ENCODE results near the gene CEP85.
A peak's percentile ranks its signal among the peaks of the same experiment; 100 is the strongest.
"Not testable (repeated sequence)": the region's sequence is repeated elsewhere in the genome, so short reads cannot be mapped to it uniquely, and the experiment has no call there.

CEP85 gene

DNA sequence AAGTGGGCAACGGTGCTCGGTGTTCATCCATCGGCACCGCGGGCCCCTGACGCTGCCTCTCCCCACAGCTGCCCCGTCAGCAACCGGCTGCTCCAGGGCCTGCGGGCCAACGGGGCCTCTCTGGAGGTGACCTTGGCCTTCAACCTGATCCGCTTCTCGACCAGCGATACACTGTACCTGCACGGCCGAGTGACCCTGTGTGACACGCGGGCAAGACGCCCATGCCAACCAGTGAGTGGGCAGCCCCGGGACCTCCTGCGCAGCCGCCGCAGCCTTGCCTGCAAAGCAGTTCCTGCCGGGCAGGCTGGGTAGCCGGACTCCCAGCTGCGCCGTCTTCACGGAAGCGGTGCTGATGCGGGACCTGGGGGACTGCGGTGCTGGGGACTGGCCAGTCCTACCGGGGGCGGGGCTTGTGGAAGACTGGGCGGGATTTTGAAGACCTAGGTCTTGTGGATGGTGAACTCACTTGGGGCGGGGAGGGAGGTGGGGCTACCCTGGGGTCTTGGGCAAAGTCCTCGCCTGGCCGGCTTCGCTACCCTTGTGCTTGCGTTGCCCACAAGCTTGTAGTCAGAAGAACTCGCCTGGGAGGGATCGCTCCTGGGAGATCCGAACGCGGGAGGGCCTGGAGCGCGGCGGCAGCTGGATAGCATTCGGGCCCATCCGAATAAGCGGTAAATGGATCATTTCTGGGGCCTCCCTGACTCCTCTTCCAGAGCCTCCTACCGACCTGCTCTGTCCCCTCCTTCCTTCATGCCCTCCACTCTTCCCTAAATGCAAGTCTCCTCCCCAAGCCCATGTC lies 8.8 kb upstream of the CEP85 start:
- no peak for DNase-seq

DNA sequence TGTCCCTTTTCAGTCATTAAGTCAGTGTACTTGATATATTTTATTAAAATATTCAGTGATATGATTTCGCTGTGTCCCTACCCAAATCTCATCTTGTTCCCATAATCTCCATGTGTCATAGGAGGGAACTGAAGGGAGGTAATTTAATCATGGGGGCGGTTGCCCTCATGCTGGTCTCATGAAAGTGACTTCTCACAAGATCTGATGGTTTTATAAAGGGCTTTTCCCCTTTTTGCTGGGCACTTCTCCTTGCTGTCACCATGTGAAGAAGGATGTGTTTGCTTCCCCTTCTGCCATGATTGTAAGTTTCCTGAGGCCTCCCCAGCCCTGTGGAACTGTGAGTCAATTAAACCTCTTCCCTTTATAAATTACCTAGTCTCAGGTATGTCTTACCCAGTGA lies 3.3 kb upstream of the CEP85 start:
- DNase-seq: not testable (repeated sequence)

DNA sequence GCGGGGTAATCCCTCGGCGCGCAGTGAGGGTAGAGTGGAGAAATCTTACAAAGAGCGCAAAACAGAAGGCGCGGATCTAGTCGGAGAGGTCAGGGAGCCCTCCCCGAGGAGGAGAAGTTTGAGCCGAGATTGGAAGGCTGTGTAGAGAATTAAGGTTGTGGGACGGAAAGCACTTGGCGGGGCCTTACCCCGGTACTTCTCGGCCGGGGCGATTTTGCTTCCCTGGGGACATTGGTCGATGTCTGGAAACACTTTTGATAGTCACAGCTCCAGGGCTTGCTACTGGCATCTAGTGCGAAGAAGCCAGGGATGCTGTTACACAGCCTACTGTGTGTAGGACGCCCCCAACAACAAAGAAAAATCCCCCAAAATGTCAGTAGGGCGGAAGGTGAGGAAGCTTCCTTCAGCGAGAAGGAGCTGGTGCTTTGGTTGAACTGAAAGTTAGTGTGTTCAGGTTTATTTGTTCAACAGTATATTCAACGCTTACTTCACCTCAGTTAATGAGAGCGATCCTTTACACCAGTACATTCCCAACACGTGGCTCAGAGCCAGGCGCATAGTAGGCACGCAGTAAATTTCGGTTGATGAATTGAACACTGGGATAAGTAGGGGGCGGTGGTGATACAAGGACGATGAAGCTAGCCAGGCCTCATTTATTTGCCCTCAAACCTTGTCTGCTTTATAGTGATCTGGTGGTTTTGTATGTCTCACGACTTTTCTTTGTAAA lies 807 bp downstream of the CEP85 start:
- DNase-seq: no peak

DNA sequence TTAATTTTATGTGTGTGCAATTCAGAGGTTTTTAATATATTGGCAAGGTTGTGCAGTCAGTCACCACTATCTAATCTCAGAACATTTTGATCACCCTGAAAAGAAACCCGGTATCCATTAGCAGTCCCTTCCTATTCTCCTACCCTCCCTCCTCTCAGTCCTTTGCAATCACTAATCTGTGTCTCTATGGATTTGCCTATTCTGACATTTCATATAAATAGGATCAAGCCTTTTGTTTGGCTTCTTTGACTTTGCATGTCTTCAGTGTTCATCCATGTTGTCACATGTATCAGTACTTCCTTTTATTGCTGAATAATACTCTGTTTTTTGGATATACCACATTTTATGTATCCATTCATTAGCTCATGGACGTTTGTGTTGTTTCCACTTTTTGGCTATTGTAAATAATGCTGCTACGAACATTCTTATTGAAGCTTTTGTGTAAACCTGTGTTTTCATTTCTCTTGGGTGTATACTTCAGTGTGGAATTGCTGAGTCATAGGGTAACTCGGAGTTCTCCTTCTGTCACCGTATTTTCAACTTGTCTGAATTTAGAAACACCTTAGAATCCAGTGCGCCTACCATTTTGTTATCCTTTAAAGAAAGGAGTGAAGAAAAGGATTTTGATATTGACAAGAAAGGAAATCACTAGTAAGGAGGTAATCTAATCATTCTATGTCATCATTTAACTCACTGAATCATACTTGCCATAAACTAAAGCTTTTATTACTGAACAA lies 3.4 kb downstream of the CEP85 start:
- DNase-seq: no peak

DNA sequence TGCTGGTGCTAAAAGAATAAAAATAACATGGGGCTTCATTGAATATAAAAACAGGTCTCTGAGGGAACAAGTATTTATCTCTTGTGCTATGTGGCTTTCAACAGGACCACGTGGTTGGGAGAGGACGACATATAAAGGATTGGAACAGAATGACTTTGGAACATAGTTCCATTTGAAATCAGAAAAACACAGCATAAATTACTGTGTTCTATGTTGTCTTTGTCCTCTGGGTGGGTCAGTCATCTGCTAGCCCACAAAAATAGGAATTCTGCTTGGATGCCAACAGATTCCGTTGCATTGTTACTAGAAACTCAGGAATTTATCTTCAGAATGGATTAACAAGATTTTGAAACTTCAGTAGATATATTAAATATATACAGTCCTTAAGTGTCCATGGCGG lies 5.9 kb downstream of the CEP85 start:
- no peak for DNase-seq

DNA sequence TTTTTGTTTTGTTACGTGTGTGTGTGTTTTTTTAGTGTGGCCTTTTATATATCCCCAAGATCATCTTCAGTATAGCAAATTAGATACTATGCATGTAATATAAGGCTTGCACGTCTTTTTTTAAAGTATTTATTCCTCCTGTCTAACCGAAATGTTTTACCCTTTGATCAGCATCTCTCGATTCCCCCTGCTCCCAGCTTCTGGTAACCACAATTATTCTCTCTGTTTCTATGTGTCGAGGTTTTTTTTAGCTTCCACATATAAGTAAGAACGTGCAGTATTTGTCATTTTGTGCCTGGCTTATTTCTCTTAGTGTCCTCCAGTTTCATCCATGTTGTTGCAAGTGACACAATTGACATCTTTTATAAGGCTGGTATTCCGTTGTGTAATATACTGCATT lies 18.7 kb downstream of the CEP85 start:
- DNase-seq: no peak

DNA sequence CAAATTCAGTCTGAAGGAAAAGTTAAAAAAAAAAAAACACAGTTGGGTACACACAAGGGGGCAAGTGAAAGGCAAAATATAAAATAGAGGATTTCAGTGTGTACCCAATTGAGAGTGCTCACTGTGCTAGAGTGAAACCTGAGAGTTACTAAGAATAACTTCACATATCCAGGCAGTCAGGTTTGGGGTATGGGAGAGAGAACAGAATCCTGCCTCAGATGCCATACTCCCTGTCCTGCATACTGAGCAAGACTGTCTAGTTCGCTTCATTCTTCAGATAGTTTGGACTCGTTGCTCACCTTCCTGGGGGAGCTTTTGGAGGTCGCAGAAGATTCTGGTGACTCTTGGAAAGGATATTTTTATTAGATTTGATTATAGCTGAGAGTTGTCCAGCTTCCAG lies 20.4 kb downstream of the CEP85 start:
- no peak for DNase-seq

DNA sequence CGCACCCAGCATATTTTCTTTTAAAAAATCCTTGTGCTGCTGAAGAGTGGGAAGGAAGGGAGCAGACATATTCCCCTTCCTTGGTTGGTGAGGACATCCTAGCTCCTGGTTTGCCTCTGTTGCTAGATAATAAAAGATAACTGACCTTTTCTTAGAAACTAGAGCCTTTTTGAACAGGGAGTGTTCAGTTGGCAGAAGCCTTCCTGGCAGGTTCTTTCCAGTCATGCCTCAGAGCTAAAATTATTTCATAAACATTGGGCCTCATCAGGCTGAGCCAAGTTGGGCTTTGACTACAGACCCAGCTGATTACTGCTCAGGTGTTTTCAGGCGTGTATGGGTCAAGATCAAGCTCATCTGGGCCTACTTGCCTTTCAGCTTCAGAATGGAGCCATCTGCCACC lies 23.2 kb downstream of the CEP85 start:
- no peak for DNase-seq

DNA sequence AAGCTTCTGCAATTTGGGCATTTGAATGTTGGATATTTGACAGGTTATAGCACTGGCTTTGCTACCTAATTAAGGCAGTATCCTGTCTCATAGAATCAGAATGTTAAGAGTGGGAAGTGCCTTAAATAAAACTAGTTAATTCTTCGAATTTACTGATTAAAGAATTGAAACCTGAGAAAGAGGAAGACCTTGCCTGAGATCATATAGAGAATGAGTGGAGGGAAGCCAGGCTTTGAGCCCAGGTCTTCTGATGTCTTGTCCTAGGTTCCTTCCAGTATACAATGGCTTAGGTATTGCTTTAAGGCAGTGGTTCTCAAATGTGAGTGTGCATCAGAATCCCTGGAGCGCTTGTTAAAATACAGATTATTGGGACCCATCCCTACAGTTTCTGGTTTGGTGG lies 25.0 kb downstream of the CEP85 start:
- no peak for DNase-seq

DNA sequence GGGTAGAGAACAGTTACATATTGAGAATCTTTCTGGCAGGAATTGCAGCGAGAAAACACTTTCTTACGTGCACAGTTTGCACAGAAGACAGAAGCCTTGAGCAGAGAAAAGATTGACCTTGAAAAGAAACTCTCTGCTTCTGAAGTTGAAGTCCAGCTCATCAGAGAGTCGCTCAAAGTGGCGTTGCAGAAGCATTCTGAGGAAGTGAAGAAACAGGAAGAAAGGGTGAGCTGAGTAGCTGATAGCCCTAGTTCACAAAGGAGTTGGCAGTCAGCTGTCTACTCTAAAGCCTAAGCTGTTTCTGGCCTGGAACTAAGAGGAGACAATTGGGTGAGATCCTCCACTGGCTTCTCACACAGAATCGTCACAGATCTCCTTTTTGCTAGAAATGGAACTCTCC lies 25.6 kb downstream of the CEP85 start:
- no peak for DNase-seq

DNA sequence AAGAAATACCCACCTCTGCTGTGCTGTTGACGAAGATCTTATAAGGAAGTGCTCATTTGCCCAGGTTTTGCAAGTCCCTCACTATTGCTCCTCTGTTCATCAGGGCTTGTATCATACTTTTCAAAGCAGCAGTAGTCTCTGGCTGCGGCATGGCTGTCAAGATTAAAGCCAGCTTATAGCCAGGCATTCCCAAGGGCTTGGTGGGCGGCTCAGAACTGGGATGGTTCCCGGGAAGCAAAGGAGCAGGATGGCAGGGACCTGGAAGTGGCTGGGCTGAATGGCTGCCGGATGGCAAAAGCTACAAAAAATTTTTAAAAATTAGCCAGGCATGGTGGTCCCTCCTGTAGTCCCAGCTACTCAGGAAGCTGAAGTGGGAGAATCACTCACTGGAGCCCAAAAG lies 29.2 kb downstream of the CEP85 start:
- DNase-seq: no peak

DNA sequence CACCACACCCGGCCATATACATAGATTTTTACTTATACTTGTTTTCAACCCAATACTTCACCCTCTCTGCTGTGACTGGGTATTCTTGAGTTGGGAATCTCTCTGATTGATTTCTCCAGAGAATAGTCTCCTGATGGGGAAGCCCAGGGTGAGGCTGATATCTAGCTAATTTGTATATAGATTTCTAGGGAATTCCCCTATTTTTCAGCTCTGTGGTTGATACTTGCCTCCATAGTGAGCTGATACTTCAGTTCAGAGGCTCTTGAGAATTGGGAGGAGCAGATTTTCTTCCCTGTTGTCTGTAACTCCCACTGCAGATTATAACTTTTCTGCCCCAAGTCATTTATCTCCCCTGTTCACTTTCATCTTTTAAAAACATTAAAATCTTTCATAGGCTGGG lies 31.4 kb downstream of the CEP85 start:
- DNase-seq: no peak

DNA sequence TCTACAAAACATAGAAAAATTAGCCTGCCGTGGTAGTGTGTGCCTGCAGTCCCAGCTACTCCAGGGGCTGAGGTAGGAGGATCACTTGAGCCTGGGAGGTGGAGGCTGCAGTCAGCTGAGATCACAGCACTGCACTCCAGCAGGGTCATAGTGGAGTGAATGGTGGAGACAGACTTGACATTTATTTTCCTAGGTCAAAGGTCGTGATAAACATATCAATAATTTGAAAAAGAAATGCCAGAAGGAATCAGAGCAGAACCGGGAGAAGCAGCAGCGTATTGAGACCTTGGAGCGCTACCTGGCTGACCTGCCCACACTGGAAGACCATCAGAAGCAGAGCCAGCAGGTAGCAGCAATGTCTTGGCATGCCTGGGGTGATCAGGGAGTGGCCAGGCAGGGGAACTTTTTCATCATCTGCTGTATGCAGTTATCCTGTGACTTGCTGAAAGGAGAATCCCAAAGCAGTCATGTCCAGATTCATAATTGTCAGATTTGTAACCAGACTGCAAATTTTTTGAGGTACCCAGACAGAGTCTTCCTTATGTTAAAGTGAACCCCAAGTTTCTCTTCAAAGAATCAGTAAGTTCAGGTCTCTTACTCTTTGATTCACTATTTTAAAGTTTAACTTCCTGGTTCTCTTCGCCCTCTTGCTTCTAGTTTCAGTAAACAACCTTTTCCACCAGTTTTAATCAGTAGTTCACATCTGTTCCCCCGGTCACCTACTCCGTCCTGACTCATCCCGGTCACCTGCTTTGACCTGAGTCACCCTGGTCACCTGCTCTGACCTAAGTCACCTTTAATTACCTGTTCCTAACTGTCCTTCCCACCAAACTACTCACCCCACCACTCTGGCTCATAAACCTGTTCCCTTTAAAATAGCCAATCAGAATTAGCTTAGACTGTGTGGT lies 34.5 kb downstream of the CEP85 start:
- no peak for DNase-seq

DNA sequence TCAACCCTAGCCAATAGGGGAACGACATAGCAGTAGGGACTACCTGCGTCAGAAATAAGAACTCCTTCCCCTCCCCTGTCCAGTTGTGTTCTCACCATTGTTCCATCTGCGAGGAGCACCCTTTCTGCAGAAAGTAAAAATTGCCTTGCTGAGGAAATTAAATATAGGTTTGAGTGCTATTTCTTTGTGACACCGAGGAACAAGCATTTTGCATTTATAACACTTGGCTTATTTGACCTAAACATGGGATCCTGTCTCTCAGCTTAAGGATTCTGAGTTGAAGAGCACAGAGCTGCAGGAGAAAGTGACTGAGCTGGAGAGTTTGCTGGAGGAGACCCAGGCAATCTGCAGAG lies 35.2 kb downstream of the CEP85 start:
- DNase-seq: no peak

DNA sequence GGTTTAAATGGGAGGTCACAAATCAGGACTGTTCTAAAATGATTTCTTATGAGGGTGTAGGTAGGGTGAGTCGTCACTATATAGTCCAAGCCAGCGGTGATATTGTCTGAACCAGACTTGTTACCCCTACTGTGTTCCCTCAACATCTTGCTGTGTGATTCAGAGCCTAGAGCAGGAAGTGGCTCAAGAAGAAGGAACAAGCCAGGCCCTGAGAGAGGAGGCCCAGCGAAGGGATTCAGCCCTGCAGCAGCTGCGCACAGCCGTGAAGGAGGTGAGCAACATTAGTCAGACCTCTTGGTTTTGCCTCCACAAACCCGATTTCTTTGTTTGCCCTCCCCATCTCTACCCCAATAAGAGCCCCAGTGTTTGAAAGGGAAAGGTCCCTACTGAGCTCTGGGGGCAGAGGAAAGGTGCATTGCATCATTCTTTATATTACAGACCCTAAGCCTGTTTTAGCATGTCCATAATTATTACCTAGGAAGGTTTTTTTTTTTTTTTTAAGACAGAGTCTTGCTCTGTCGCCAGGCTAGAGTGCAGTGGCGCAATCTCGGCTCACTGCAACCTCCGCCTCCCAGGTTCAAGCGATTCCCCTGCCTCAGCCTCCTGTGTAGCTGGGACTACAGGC lies 40.9 kb downstream of the CEP85 start:
- DNase-seq: no peak

DNA sequence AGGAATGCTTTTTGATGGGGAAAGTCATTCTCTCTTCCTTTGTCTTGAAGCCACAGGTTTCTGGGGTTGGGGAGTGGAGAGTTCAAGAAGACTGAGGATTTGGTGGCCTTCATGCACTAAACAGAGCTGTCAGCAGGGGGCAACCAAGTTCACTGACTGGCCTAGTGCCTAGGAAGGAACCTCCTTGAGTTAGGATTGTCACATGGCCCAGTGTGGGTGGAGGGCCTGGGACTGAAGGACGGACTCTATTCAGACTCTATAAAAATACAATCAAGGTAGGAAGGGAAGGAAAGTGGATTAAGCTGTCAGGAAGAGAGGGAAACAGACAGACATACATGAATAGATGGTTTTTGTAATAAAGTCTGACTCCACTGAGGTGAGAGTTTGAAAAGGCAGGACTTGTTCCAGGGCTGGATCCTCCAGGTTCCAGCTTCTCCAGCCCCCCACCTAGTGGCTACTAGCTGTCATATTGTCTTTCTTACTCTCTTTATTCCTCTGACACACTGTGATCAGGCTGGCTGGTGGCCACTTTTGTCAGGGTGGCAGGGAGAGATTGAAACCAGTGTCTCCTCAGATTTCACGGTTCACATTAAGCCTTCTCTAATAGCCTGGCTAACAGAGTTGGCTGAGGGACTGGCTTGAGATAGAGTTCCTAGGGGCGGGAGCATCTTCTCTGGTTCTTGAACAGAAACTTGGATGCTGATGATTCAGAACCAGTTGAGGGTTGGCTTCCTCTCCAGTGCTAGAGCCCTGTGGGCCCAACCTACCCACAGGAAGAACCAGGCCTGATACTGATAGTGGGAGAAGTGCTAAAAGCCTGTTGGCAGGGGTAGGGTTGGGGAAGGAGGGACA lies 41.8 kb downstream of the CEP85 start:
- DNase-seq: peak; percentile 18 to 61

DNA sequence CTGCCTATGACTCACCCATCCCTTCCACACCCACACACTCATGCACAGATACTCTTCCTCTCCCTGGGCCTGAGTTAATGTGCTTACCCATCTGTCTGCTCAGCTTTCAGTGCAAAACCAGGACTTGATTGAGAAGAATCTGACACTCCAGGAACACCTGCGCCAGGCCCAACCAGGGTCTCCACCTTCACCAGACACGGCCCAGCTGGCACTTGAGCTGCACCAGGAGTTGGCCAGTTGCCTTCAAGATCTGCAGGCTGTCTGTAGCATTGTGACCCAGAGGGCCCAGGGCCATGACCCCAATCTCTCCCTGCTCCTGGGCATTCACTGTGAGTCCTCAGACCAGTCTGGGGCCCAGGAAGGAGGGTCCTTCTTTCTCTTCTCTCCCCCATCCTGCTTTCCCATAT lies 42.4 kb downstream of the CEP85 start:
- DNase-seq: no peak

DNA sequence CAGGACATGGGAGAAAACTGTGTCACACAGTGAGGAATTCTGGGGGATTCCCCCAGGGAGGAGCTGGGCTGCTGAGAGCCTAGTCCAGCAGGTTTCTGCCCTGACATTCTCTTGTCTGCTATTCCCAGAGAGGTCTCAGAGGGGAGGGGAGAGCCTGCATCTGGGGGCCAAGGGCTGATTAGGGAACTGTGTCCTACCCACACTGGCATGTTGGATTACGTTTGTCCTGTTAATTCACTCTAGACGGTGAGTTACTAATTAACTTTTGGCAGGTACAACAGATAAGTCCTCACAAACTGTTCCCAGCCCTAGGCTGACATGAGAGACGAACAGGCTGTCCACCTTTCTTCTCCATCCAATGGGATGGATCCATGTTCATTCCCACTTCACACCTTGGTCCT lies 43.3 kb downstream of the CEP85 start:
- DNase-seq: no peak

DNA sequence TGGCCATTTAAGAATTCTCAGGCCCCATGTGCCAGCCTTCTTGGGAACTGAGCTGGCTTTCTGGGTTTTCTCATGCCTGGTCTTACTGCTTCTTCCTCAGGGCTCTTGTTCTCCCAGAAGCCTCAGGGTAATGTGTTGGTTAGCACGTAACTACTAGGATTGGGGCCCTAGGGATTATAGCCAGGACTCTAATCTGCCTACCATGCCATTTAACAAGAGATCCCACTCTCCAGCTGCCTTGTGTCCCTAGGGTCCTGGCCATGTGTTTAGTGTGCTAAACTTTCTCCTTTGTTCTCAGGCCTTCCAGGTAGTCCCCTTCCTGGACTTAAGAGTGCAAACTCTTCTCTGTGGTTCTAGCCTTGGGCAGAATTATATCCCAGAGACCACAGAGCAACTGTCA lies 43.7 kb downstream of the CEP85 start:
- DNase-seq: no peak

DNA sequence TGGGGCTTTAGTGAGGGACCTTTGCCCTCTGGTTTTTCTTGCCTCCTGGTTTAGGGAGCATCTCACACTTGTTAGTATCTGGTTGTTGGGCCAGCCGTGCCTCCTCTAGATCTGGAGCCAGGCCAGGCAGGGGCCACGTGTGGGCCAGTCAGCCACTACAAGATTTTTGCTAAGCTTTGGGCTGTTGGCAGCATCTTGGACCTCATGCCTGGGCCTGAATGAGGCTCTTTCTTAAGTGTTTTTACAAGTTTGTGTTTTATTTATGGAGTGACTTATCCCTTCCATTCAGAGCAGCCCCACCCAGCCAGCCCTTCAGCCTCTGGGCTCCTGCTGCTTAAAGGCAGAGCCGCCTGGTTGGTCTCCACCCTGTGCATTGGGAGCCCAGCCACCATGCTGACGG lies 44.3 kb downstream of the CEP85 start:
- DNase-seq: no peak

DNA sequence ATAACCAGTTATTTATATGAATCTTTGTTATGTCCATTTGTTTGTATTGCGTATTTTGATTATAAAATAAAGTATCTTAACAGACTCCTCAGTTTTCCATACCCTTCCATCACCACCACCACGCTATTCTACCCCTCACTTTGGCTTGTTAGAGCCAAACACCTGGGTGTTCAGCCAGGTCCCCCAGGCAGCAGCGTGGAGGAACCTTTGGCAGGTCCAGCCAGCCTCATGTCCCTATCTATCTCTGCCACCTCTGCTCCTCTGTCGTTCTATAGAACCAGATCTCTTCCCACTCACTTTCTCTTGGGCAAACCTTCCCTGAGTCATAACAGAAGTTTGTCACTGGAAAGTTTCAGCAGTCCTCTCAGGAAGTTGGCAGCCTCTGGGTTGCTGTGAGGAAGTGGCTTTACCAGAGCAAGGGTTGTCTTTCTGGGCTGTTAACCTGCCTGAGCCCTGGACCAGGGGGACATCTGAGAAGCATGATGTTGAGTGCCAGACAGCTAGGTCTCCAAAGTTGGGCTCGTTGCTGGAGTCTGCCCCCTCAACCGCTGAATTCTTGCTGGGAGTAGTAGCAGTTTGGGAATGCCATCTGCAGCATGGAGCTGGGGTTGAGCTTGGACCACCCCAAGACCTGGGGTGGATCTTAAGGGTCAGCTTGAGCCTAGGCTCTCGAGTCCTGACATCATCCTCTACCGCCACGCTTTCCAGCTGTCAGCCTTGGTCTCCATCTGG lies 44.9 kb downstream of the CEP85 start:
- DNase-seq: peak in 1 of 2 experiments; percentile 14

Data from SW 1271 (cell line).